Mucosa of stomach (tissue), 1 donor: ENCODE data around the gene PRKAG1.
"Not testable (repeated sequence)": the region's sequence is repeated elsewhere in the genome, so short reads cannot be mapped to it uniquely, and the experiment has no call there.

ENCODE experiments used
- H3K27me3 ChIP-seq: one replicate; pipeline ENCODE4 v1.7.0; 2013; ENCODE audit warnings: mild to moderate bottlenecking, low read length; ENCODE audit not compliant: control insufficient read depth, insufficient read depth
- H3K36me3 ChIP-seq: one replicate; pipeline ENCODE4 v1.7.0; 2013; ENCODE audit warnings: low read length; ENCODE audit not compliant: control insufficient read depth, insufficient read depth
- H3K4me1 ChIP-seq: one replicate; pipeline ENCODE4 v1.7.0; 2013; ENCODE audit warnings: mild to moderate bottlenecking, low read length; ENCODE audit not compliant: control insufficient read depth, insufficient read depth
- H3K4me3 ChIP-seq: one replicate; pipeline ENCODE4 v1.7.0; 2013; ENCODE audit warnings: low read length
- H3K9ac ChIP-seq: one replicate; pipeline ENCODE4 v1.7.0; 2013; ENCODE audit warnings: mild to moderate bottlenecking, low read length, moderate library complexity
- H3K9me3 ChIP-seq: one replicate; pipeline ENCODE4 v1.7.0; 2013; ENCODE audit warnings: mild to moderate bottlenecking, low read length, moderate library complexity; ENCODE audit not compliant: control insufficient read depth
- donor health status: Pancreatic carcinoma.

Gene PRKAG1

GRCh38 chr12:49018261-49019119 lies at the start of gene PRKAG1:
TSS of gene PRKAG1 (minus strand) at chr12:49018776. CDS start at chr12:49018740, 36 bp downstream.
- peaks cover 11% of the 10 kb centered on the region for H3K4me1 ChIP-seq
- H3K36me3 ChIP-seq: peaks cover 7% of the 10 kb centered on the region
- no peaks in the 10 kb centered on the region for H3K9me3 ChIP-seq
- H3K4me3 ChIP-seq: peak within 1 kb of the TSS; percentile 92
- H3K27me3 ChIP-seq: no peaks in the 10 kb centered on the region
- H3K9ac ChIP-seq: peak within 1 kb of the TSS; percentile 91

- Histone ChIP-seq H3K27me3 (no peaks in the 10 kb centered on the region), H3K9me3 (no peaks in the 10 kb centered on the region), H3K4me1 (peaks cover 8% of the 10 kb centered on the region), H3K36me3 (no peaks in the 10 kb centered on the region), H3K9ac (no peak overlapping the region), H3K4me3 (no peak overlapping the region)
Measured at GRCh38 chr12:49066120-49066519, 47.5 kb upstream of the PRKAG1 start.

GRCh38 chr12:49064767-49065152 lies 46.2 kb upstream of the PRKAG1 start:
- no peaks in the 10 kb centered on the region for H3K36me3 ChIP-seq
- H3K4me3 ChIP-seq: no peak overlapping the region
- no peaks in the 10 kb centered on the region for H3K27me3 ChIP-seq
- H3K4me1 ChIP-seq: peaks cover 5% of the 10 kb centered on the region
- no peaks in the 10 kb centered on the region for H3K9me3 ChIP-seq
- no peak overlapping the region for H3K9ac ChIP-seq

GRCh38 chr12:49061916-49062315 lies 43.3 kb upstream of the PRKAG1 start:
- H3K4me3 ChIP-seq, H3K9me3 ChIP-seq, H3K36me3 ChIP-seq, H3K27me3 ChIP-seq, H3K9ac ChIP-seq: not testable (repeated sequence)
- peaks cover 21% of the 10 kb centered on the region for H3K4me1 ChIP-seq

GRCh38 chr12:49061157-49061650 lies 42.6 kb upstream of the PRKAG1 start:
- H3K36me3 ChIP-seq: no peaks in the 10 kb centered on the region
- no peaks in the 10 kb centered on the region for H3K9me3 ChIP-seq
- H3K4me3 ChIP-seq: peak overlapping the region; percentile 63
- peak overlapping the region; percentile 98 for H3K9ac ChIP-seq
- peaks cover 29% of the 10 kb centered on the region for H3K4me1 ChIP-seq
- H3K27me3 ChIP-seq: no peaks in the 10 kb centered on the region

GRCh38 chr12:49060237-49061156 lies 41.9 kb upstream of the PRKAG1 start, which contains the start of gene KMT2D:
TSS of gene KMT2D (minus strand) at chr12:49060794. CDS start at chr12:49055324, 5,470 bp downstream.
- no peaks in the 10 kb centered on the region for H3K9me3 ChIP-seq
- no peaks in the 10 kb centered on the region for H3K27me3 ChIP-seq
- peak within 1 kb of the TSS; percentile 63 for H3K4me3 ChIP-seq
- peaks cover 36% of the 10 kb centered on the region for H3K4me1 ChIP-seq
- peak within 1 kb of the TSS; percentile 98 for H3K9ac ChIP-seq
- no peaks in the 10 kb centered on the region for H3K36me3 ChIP-seq

GRCh38 chr12:49059299-49060171 lies 41.0 kb upstream of the PRKAG1 start:
- peaks cover 44% of the 10 kb centered on the region for H3K4me1 ChIP-seq
- H3K27me3 ChIP-seq: no peaks in the 10 kb centered on the region
- H3K9me3 ChIP-seq: no peaks in the 10 kb centered on the region
- no peaks in the 10 kb centered on the region for H3K36me3 ChIP-seq
- peak overlapping the region; percentile 63 for H3K4me3 ChIP-seq
- peak overlapping the region; percentile 98 for H3K9ac ChIP-seq

GRCh38 chr12:49059045-49059298 lies 40.4 kb upstream of the PRKAG1 start:
- Histone ChIP-seq H3K36me3 (peaks cover 5% of the 10 kb centered on the region), H3K4me1 (peaks cover 44% of the 10 kb centered on the region), H3K27me3 (no peaks in the 10 kb centered on the region), H3K4me3 (peak overlapping the region; percentile 63), H3K9ac (peak overlapping the region; percentile 98), H3K9me3 (no peaks in the 10 kb centered on the region)

- H3K4me3 ChIP-seq: peak overlapping the region; percentile 63
- no peaks in the 10 kb centered on the region for H3K9me3 ChIP-seq
- H3K4me1 ChIP-seq: peaks cover 44% of the 10 kb centered on the region
- no peaks in the 10 kb centered on the region for H3K27me3 ChIP-seq
- H3K36me3 ChIP-seq: peaks cover 7% of the 10 kb centered on the region
- H3K9ac ChIP-seq: peak overlapping the region; percentile 98
Measured at GRCh38 chr12:49058366-49059044, 39.9 kb upstream of the PRKAG1 start.

GRCh38 chr12:49057888-49058287 lies 39.3 kb upstream of the PRKAG1 start:
- Histone ChIP-seq H3K4me1 (peaks cover 44% of the 10 kb centered on the region), H3K4me3 (peak overlapping the region; percentile 63), H3K9ac (peak overlapping the region; percentile 98), H3K36me3 (peaks cover 12% of the 10 kb centered on the region), H3K27me3 (no peaks in the 10 kb centered on the region), H3K9me3 (no peaks in the 10 kb centered on the region)
